ENCODE results near the gene PRKCE.

GRCh38 chr2:45814488-45814887 lies 163.0 kb downstream of the PRKCE start:
- TF ChIP-seq CTCF (IDR thresholded peaks at IDR 0.05) (no peak), POLR2AphosphoS5 (IDR thresholded peaks at IDR 0.05) (peak; percentile 84 to 95 (median 93)), EP300 (IDR thresholded peaks at IDR 0.05) (peak; percentile 19 to 74 (median 52)), POLR2A (IDR thresholded peaks at IDR 0.05) (no peak)

Data from sigmoid colon (tissue), 4 donors.